Measurements from ENCODE around the gene KCNT1.

KCNT1 gene

GRCh38 chr9:135780626-135781025 is 78.6 kb downstream of the KCNT1 start:
- DNase-seq (ENCODE audit: low spot score) = no peak

- DNase-seq (ENCODE audit: low spot score) = no peak
These were observed 81.0 kb downstream of the KCNT1 start for GRCh38 chr9:135782946-135783345.

GRCh38 chr9:135783540-135784245 is 81.7 kb downstream of the KCNT1 start:
- DNase-seq (ENCODE audit: low spot score) = no peak

- no peak for DNase-seq (ENCODE audit: low spot score)
These were observed 83.1 kb downstream of the KCNT1 start for GRCh38 chr9:135785013-135785575.

GRCh38 chr9:135786146-135786690 is 84.2 kb downstream of the KCNT1 start:
- no peak for DNase-seq (ENCODE audit: low spot score)

GRCh38 chr9:135787317-135787716 is 85.3 kb downstream of the KCNT1 start:
- DNase-seq (ENCODE audit: low spot score) = no peak

GRCh38 chr9:135787776-135788575 is 86.0 kb downstream of the KCNT1 start:
- no peak for DNase-seq (ENCODE audit: low spot score)

GRCh38 chr9:135788576-135789300 is 86.8 kb downstream of the KCNT1 start:
- no peak for DNase-seq (ENCODE audit: low spot score)

- no peak for DNase-seq (ENCODE audit: low spot score)
These were observed 87.9 kb downstream of the KCNT1 start for GRCh38 chr9:135789838-135790291.

- DNase-seq (ENCODE audit: low spot score) = no peak
These were observed 88.4 kb downstream of the KCNT1 start for GRCh38 chr9:135790356-135790755.

GRCh38 chr9:135790850-135791249 is 88.9 kb downstream of the KCNT1 start:
- no peak for DNase-seq (ENCODE audit: low spot score)

GRCh38 chr9:135791431-135792267 is 89.7 kb downstream of the KCNT1 start:
- peak; percentile 37 for DNase-seq (ENCODE audit: low spot score)

GRCh38 chr9:135792268-135793128 is 90.5 kb downstream of the KCNT1 start:
- DNase-seq (ENCODE audit: low spot score) = no peak

GRCh38 chr9:135793221-135794056 is 91.5 kb downstream of the KCNT1 start:
- no peak for DNase-seq (ENCODE audit: low spot score)

GRCh38 chr9:135794057-135794335 is 92.0 kb downstream of the KCNT1 start:
- DNase-seq (ENCODE audit: low spot score) = no peak

- DNase-seq (ENCODE audit: low spot score) = no peak
These were observed 92.4 kb downstream of the KCNT1 start for GRCh38 chr9:135794361-135794885.

GRCh38 chr9:135795391-135795790 is 93.4 kb downstream of the KCNT1 start:
- DNase-seq (ENCODE audit: low spot score) = no peak

GRCh38 chr9:135796784-135797485 is 95.0 kb downstream of the KCNT1 start:
- no peak for DNase-seq (ENCODE audit: low spot score)

Measured in SK-N-DZ (cell line).